ENCODE data around the gene TBC1D2. TPM values are rescaled to one million over a fixed set of nuclear protein-coding genes. Genes with fewer than 3 reads are reported as not detected.
A peak's percentile ranks its signal among the peaks of the same experiment; 100 is the strongest.

The TBC1D2 gene
- total RNA-seq, 1 donor from 2014 or later = 16.7 TPM

- DNase-seq (ENCODE audit: low spot score) = no peak
These were observed 36.7 kb downstream of the TBC1D2 start for GRCh38 chr9:98218562-98219363.

GRCh38 chr9:98217255-98217654 lies 38.2 kb downstream of the TBC1D2 start:
- no peak for DNase-seq (ENCODE audit: low spot score)

- DNase-seq (ENCODE audit: low spot score) = no peak
These were observed 39.1 kb downstream of the TBC1D2 start for GRCh38 chr9:98216391-98216790.

- no peak for DNase-seq (ENCODE audit: low spot score)
These were observed 39.6 kb downstream of the TBC1D2 start for GRCh38 chr9:98215821-98216220.

- no peak for DNase-seq (ENCODE audit: low spot score)
These were observed 40.2 kb downstream of the TBC1D2 start for GRCh38 chr9:98215271-98215670.

GRCh38 chr9:98214811-98215210 lies 40.6 kb downstream of the TBC1D2 start:
- no peak for DNase-seq (ENCODE audit: low spot score)

GRCh38 chr9:98211260-98211659 lies 44.2 kb downstream of the TBC1D2 start:
- no peak for DNase-seq (ENCODE audit: low spot score)

- no peak for DNase-seq (ENCODE audit: low spot score)
These were observed 45.0 kb downstream of the TBC1D2 start for GRCh38 chr9:98210435-98210834.

- no peak for DNase-seq (ENCODE audit: low spot score)
These were observed 45.9 kb downstream of the TBC1D2 start for GRCh38 chr9:98209530-98209929.

- no peak for DNase-seq (ENCODE audit: low spot score)
These were observed 46.8 kb downstream of the TBC1D2 start for GRCh38 chr9:98208635-98209034.

GRCh38 chr9:98207606-98208005 lies 47.8 kb downstream of the TBC1D2 start:
- no peak for DNase-seq (ENCODE audit: low spot score)

- DNase-seq (ENCODE audit: low spot score) = no peak
These were observed 48.7 kb downstream of the TBC1D2 start for GRCh38 chr9:98206754-98207153.

GRCh38 chr9:98204692-98205091 lies 50.8 kb downstream of the TBC1D2 start:
- DNase-seq (ENCODE audit: low spot score) = no peak

- no peak for DNase-seq (ENCODE audit: low spot score)
These were observed 52.3 kb downstream of the TBC1D2 start for GRCh38 chr9:98203153-98203552.

GRCh38 chr9:98202252-98202651 lies 53.2 kb downstream of the TBC1D2 start:
- DNase-seq (ENCODE audit: low spot score) = no peak

- no peak for DNase-seq (ENCODE audit: low spot score)
These were observed 53.7 kb downstream of the TBC1D2 start for GRCh38 chr9:98201749-98202148.

- DNase-seq (ENCODE audit: low spot score) = no peak
These were observed 54.3 kb downstream of the TBC1D2 start for GRCh38 chr9:98201102-98201501.

- DNase-seq (ENCODE audit: low spot score) = no peak
These were observed 55.9 kb downstream of the TBC1D2 start for GRCh38 chr9:98199388-98200033.

GRCh38 chr9:98195671-98196070 lies 59.8 kb downstream of the TBC1D2 start:
- DNase-seq (ENCODE audit: low spot score) = no peak

- no peak for DNase-seq (ENCODE audit: low spot score)
These were observed 62.0 kb downstream of the TBC1D2 start for GRCh38 chr9:98193336-98193944.

- DNase-seq (ENCODE audit: low spot score) = peak; percentile 65
These were observed 62.7 kb downstream of the TBC1D2 start, which contains the start of gene CORO2A for GRCh38 chr9:98192503-98193335. TSS of gene CORO2A (minus strand) at chr9:98192637. CDS start at chr9:98157660, 34,977 bp downstream.

Measured in mucosa of gallbladder (tissue), 1 donor.